Activated CD4-positive, alpha-beta T cell treated with anti-CD3 and anti-CD28 coated beads, Interleukin-2, amount 10 ng/mL, durations not matched to agents 24 days and 14 days (primary cell): ENCODE data around the gene PHC1. TPM values are rescaled to one million over a fixed set of nuclear protein-coding genes. Genes with fewer than 3 reads are reported as not detected.
A peak's percentile ranks its signal among the peaks of the same experiment; 100 is the strongest.

Experiments
- DNase-seq: peaks from one replicate; pipeline ENCODE4 v3.0.0; 2022
- H3K27ac Mint-ChIP-seq: one replicate; pipeline ENCODE4 v1.8.0; 2022; ENCODE audit warnings: mild to moderate bottlenecking, mixed read lengths
- H3K27me3 Mint-ChIP-seq: one replicate; pipeline ENCODE4 v1.8.0; 2022; ENCODE audit warnings: mixed read lengths
- H3K36me3 Mint-ChIP-seq: one replicate; pipeline ENCODE4 v1.8.0; 2022; ENCODE audit warnings: low read depth, mild to moderate bottlenecking, mixed read lengths
- H3K4me1 Mint-ChIP-seq: one replicate; pipeline ENCODE4 v1.8.0; 2021; ENCODE audit warnings: mixed read lengths
- H3K4me3 Mint-ChIP-seq: one replicate; pipeline ENCODE4 v1.8.0; 2022; ENCODE audit warnings: mild to moderate bottlenecking, moderate library complexity, mixed read lengths
- H3K9me3 Mint-ChIP-seq: one replicate; pipeline ENCODE4 v1.8.0; 2021; ENCODE audit warnings: mixed read lengths
- intact Hi-C: fragments of 100-400 bp; cut with micrococcal nuclease; formaldehyde crosslinking; loops from one replicate; pipeline ENCODE4 v1.15.1; 2023
- total RNA-seq: library from RNA; stranded (reverse); gene quantifications from 2 replicates; pipeline ENCODE4 v1.2.3, GENCODE V29; 2022

Gene PHC1
- total RNA-seq, 1 donor from 2014 or later, result 8.7 TPM

DNA sequence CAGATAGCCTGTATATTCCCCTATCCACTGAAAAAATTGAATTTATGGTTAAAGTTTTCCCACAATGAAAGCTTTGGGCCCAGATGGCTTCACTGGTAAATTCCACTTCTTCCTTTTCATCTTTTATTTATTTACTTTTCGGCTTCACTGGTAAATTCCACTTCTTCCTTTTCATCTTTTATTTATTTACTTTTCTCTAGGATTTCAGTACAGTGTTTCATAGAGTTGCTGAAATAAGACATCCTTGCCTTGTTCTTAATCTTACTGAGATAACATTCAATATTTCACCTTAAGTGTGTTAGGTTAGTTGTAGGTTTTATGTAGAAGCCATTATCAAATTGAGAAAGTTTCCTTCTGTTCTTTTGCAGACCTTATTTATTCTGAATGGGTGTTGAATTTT, 56.1 kb downstream of the PHC1 start:
- intact Hi-C loops, result no loop called here
- no peaks in the 10 kb centered on the region for H3K4me1 Mint-ChIP-seq
- H3K27me3 Mint-ChIP-seq, result no peaks in the 10 kb centered on the region
- DNase-seq, result no peak
- no peak overlapping the region for H3K27ac Mint-ChIP-seq
- H3K4me3 Mint-ChIP-seq, result no peak overlapping the region
- peaks cover 8% of the 10 kb centered on the region for H3K9me3 Mint-ChIP-seq
- peaks cover 7% of the 10 kb centered on the region for H3K36me3 Mint-ChIP-seq

DNA sequence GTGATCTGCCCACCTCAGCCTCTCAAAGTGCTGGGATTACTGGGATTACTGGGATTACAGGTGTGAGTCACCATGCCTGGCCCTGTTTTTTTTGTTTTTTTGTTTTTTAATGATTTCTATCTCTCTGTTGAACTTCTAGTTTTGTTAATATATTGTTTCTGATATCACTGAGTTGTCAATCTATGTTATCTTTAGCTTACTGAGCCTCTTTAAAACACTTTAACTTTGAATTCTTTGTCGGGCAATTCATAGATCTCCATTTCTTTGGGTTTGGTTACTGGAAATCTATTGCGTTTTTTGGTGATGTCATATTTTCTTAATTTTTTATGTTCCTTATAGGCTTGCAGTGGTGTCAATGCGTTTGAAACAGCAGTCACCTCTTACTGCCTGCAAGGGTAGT, 65.8 kb downstream of the PHC1 start:
- peaks cover 8% of the 10 kb centered on the region for H3K36me3 Mint-ChIP-seq
- H3K4me1 Mint-ChIP-seq, result no peaks in the 10 kb centered on the region
- H3K9me3 Mint-ChIP-seq, result peaks cover 3% of the 10 kb centered on the region
- intact Hi-C loops, result no loop called here
- H3K4me3 Mint-ChIP-seq, result no peak overlapping the region
- H3K27ac Mint-ChIP-seq, result no peak overlapping the region
- H3K27me3 Mint-ChIP-seq, result peaks cover 1% of the 10 kb centered on the region
- DNase-seq, result no peak

DNA sequence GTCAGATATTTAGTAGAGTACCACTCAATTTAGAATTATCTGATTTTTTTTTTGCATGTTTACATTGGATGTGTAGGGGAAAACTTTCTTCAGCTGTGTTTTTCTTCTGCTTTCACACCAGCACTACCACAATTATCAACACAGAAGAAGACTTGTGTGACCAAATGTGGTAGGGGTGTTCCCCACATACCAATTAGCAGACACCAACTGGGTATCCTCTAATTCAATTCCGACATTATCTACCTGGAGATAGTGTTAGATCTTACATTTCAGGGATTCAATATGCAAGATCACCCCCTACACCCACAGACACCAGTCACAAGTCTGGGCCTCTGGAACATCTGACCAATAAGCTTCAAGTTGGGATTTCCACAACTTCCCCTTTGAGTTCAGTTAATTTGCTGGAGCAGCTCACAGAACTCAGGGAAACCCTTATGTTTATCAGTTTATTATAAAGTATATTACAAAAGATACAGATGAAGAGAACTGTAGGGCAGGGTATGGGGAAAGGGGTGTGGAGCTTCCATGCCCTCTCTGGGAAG, 71.0 kb downstream of the PHC1 start:
- Mint-ChIP-seq H3K4me3 (no peak overlapping the region), H3K36me3 (no peaks in the 10 kb centered on the region), H3K4me1 (peaks cover 23% of the 10 kb centered on the region), H3K9me3 (peaks cover 5% of the 10 kb centered on the region), H3K27me3 (peaks cover 4% of the 10 kb centered on the region), H3K27ac (no peak overlapping the region)
- DNase-seq, result no peak
- intact Hi-C loops, result loop anchor here (5.0 kb wide), 1 partner anchor 42 kb away; no protein-coding TSS in a partner anchor

DNA sequence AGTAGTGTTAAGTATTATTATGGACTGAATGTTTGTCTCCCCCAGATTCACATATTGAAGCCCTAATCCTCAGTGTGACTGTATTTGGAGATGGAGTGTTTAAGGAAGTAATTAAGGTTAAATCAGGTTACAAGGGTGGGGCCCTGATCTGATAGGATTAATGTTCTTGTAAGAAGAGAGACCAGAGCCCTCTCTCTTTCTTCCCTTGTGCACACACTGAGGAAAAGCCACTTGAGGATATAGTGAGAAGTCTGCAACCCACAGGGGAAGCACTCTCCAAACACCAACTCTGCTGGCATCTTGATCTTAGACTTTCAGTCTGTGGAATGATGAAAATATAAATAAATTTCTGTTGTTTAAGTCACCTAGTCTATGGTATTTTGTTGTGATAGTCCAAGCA, 72.9 kb downstream of the PHC1 start:
- peaks cover 5% of the 10 kb centered on the region for H3K9me3 Mint-ChIP-seq
- H3K27me3 Mint-ChIP-seq, result peaks cover 4% of the 10 kb centered on the region
- intact Hi-C loops, result loop anchor here (5.0 kb wide), 1 partner anchor 40 kb away; no protein-coding TSS in a partner anchor
- no peak for DNase-seq
- H3K4me3 Mint-ChIP-seq, result no peak overlapping the region
- no peaks in the 10 kb centered on the region for H3K36me3 Mint-ChIP-seq
- no peak overlapping the region for H3K27ac Mint-ChIP-seq
- H3K4me1 Mint-ChIP-seq, result peaks cover 26% of the 10 kb centered on the region

DNA sequence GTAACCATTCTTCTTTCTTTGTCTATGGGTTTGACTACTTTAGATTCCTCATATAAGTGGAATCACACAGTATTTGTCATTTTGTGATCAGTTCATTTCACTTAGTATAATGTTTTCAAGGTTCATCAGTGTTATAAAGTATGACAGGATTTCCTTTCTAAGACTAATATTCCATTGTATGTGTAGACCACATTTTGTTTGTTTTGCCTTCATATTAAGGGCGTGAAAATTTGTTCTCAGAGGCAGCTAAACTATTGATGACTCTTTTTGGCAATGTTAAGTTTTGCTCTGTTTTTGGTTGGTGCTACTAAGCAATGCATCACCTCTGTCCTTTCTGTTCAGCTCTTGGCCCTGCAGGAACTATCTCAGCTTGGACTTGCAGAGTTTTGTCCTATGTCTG, 73.4 kb downstream of the PHC1 start:
- peaks cover 4% of the 10 kb centered on the region for H3K27me3 Mint-ChIP-seq
- H3K36me3 Mint-ChIP-seq, result no peaks in the 10 kb centered on the region
- no peak for DNase-seq
- H3K9me3 Mint-ChIP-seq, result peaks cover 5% of the 10 kb centered on the region
- peak overlapping the region; percentile 0 for H3K4me3 Mint-ChIP-seq
- no peak overlapping the region for H3K27ac Mint-ChIP-seq
- peaks cover 28% of the 10 kb centered on the region for H3K4me1 Mint-ChIP-seq
- intact Hi-C loops, result loop anchor here (5.0 kb wide), 1 partner anchor 40 kb away; no protein-coding TSS in a partner anchor

DNA sequence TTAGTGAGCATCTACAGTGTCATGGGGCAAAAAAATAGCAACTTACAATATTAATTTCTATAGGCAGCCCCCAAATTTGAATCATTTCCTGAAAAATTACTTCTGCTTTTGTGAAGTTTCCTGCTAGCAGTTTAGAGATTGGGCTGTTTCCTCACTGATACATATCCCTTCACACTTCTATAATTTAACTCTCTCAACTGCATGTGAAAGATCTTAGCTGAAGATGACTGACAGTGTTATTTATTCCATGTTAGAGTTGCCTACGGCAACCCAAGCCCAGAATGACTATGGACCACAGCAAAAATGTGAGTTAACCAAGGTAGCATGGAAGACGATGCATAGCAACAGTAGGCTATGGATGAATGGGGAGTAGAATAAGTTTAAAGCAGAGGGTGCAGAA, 75.1 kb downstream of the PHC1 start, which contains the start of gene KLRG1:
KLRG1 (plus strand) TSS at position 134 of the 400 bp plus-strand sequence; CDS start at position 224, 90 bp downstream.
- DNase-seq, result no peak
- peaks cover 4% of the 10 kb centered on the region for H3K27me3 Mint-ChIP-seq
- no peaks in the 10 kb centered on the region for H3K36me3 Mint-ChIP-seq
- intact Hi-C loops, result loop anchor here (5.0 kb wide), 1 partner anchor 38 kb away; no protein-coding TSS in a partner anchor
- H3K27ac Mint-ChIP-seq, result no peak within 1 kb of the TSS
- H3K4me3 Mint-ChIP-seq, result peak within 1 kb of the TSS; percentile 6
- peaks cover 5% of the 10 kb centered on the region for H3K9me3 Mint-ChIP-seq
- peaks cover 28% of the 10 kb centered on the region for H3K4me1 Mint-ChIP-seq

Other genes starting within 250 kb of the PHC1 start
- gene RIMKLB, start 216.5 kb upstream of the PHC1 start, total RNA-seq, result 0.68 and 0.88 TPM in 2 replicates
- not detected in 2 replicates for gene A2ML1, start 91.9 kb upstream of the PHC1 start, total RNA-seq
- gene M6PR, start 35.1 kb downstream of the PHC1 start, total RNA-seq, result 160 and 167 TPM in 2 replicates
- 0.71 and 0.84 TPM in 2 replicates for gene KLRG1, start 75.0 kb downstream of the PHC1 start, total RNA-seq
- not detected in 2 replicates for gene A2M, start 201.4 kb downstream of the PHC1 start, total RNA-seq